Keratinocyte (primary cell): ENCODE results near the gene RHOT1.

ENCODE experiments used
- CTCF ChIP-seq, 3 experiments: IDR thresholded peaks in 1 of 3; conservative IDR thresholded peaks in 1 of 3; optimal IDR thresholded peaks in 1 of 3; 2 replicates in 2 of 3; 3 replicates in 1 of 3; pipeline versions ENCODE3 to v1.5.1; 2011; ENCODE audit warnings: low read length in 3 of 3, mild to moderate bottlenecking in 3 of 3, moderate library complexity in 2 of 3, control low read depth in 1 of 3, inconsistent platforms in 1 of 3; ENCODE audit not compliant: insufficient read depth in 2 of 3; ENCODE audit errors: extremely low read depth in 1 of 3
- EZH2 ChIP-seq: IDR thresholded peaks from one replicate; pipeline ENCODE4 v1.6.1; 2012; ENCODE audit warnings: inconsistent platforms, mild to moderate bottlenecking, low read length, moderate library complexity

DNA sequence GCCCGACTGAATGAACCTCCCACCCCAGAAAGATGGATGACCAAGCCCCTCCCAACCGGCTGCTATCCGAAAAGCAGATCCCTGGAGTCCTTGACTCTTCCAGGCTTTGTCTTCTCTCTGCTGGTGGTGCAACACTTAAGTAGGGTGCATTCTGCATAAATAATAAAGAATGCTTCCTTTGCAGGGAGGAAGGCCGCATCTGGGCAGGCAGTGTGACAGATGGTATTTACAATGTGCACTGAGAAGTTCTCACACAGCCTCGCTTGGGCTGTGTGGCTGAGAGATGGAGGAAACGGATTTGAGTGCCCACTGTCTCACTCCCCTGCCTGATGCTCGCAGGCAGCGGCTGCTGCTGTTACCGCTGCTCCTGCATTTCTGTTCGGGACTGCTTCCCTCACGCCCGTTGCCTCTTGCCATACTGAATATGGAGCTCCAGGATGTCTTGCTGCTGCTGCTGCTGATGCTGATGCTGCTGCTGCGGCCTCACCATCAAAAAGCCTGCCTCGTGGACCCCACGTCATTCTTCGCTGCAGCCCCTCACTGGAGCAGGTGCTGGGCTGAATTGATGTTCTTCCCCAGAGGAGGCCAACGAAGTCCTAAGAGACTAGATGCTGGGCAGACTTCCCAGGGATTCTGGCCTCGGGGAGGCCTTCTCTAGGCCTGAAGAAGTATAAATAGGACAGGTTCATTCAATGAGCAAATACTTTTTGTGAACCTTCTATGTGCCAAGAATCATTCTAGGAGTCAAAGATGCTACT lies 116.3 kb downstream of the RHOT1 start:
- TF ChIP-seq CTCF (optimal IDR thresholded peaks at IDR 0.05 in 1 of 3, IDR thresholded peaks at IDR 0.05 in 1 of 3, conservative IDR thresholded peaks at IDR 0.05 in 1 of 3; ENCODE audit: extremely low read depth in 1 of 3, insufficient read depth in 2 of 3, low read length in 3 of 3), result no peak
- TF ChIP-seq EZH2, result no peak
